ENCODE data around the gene CD1C. TPM values are rescaled to one million over a fixed set of nuclear protein-coding genes. Genes with fewer than 3 reads are reported as not detected.

Gene CD1C
- total and polyA plus RNA-seq, 2 of the 8 experiments (the other 6 are each of a cell fraction or from before 2014, with no cell fraction given), result 0.06 to 0.35 TPM

DNA sequence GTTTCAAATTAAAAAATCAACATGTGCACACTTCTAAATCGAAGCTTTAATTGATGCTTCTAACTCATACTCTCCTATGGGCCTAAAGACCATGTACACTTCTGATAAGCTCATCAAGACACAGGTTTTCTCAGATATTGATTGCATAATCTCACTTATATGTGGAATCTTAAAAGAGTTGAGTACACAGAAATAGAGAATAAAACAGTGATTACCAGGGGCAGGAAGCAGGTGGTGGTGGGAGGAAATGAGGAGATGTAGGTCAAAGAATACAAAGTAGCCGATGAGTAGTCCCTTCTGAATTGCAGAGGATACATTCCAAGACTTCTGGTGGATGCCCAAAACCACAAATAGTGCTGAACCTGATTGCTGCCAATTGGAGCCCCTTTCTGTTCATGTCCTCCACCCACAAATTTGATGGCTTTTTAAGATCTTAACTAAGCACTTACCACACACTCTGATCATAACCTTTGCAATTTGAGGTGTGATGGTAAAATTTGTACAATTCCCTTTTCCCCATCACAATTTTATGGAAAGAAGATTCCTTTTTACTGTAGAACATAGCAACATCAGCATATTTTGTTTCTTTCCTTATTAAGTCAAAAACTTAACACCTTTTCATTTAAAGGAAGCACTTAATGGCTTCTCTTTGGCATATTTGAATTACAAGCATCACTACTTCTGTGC lies 44.9 kb downstream of the CD1C start (continued):
- TF ChIP-seq ZNF274 (IDR thresholded peaks at IDR 0.05; ENCODE audit: borderline replicate concordance, extremely low read depth, low read length) (no peak), TBP (IDR thresholded peaks at IDR 0.05; ENCODE audit: low read depth, low read length) (no peak)
- TF ChIP-seq, protein P1, sequence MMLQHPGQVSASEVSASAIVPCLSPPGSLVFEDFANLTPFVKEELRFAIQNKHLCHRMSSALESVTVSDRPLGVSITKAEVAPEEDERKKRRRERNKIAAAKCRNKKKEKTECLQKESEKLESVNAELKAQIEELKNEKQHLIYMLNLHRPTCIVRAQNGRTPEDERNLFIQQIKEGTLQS (IDR thresholded peaks at IDR 0.05; ENCODE audit: insufficient read depth, low read depth, low read length), result no peak
